Activated CD8-positive, alpha-beta memory T cell treated with anti-CD3 and anti-CD28 coated beads for 4 hours (primary cell): ENCODE measurements around the gene RGL4.
"Not testable (repeated sequence)": the region's sequence is repeated elsewhere in the genome, so short reads cannot be mapped to it uniquely, and the experiment has no call there.

ENCODE experiments used
- DNase-seq, 2 donors: peaks; one replicate each; pipeline ENCODE4 v3.0.0-alpha.2; 2020; ENCODE audit warnings: low read depth in 2 of 2

RGL4 gene

GRCh38 chr22:23690713-23691112 lies at the start of gene RGL4:
TSS of gene RGL4 (plus strand) at chr22:23691013. CDS start at chr22:23692031, 1,018 bp downstream.
- no peak for DNase-seq

GRCh38 chr22:23646526-23646925 lies 44.3 kb upstream of the RGL4 start:
- DNase-seq, result not testable (repeated sequence)

- DNase-seq, result no peak
These were observed 41.7 kb upstream of the RGL4 start for GRCh38 chr22:23649071-23649501.

- DNase-seq, result no peak
These were observed 39.1 kb upstream of the RGL4 start for GRCh38 chr22:23651676-23652075.

- DNase-seq, result no peak
These were observed 38.5 kb upstream of the RGL4 start for GRCh38 chr22:23652286-23652685.

GRCh38 chr22:23652711-23653110 lies 38.1 kb upstream of the RGL4 start:
- DNase-seq, result no peak

GRCh38 chr22:23655891-23656475 lies 34.8 kb upstream of the RGL4 start:
- no peak for DNase-seq

GRCh38 chr22:23657727-23658126 lies 33.1 kb upstream of the RGL4 start:
- no peak for DNase-seq

GRCh38 chr22:23660381-23660780 lies 30.4 kb upstream of the RGL4 start:
- not testable (repeated sequence) for DNase-seq

GRCh38 chr22:23670378-23671295 lies 20.2 kb upstream of the RGL4 start:
- no peak for DNase-seq

- DNase-seq, result not testable (repeated sequence)
These were observed 19.4 kb upstream of the RGL4 start for GRCh38 chr22:23671387-23671786.

GRCh38 chr22:23672307-23673049 lies 18.3 kb upstream of the RGL4 start:
- not testable (repeated sequence) for DNase-seq

- DNase-seq, result no peak
These were observed 17.7 kb upstream of the RGL4 start for GRCh38 chr22:23673050-23673620.

- no peak for DNase-seq
These were observed 16.8 kb upstream of the RGL4 start for GRCh38 chr22:23673826-23674690.

- DNase-seq, result not testable (repeated sequence)
These were observed 15.8 kb upstream of the RGL4 start for GRCh38 chr22:23674886-23675501.

- DNase-seq, result no peak
These were observed 15.1 kb upstream of the RGL4 start for GRCh38 chr22:23675502-23676415.

- not testable (repeated sequence) for DNase-seq
These were observed 13.7 kb upstream of the RGL4 start for GRCh38 chr22:23676841-23677700.

- DNase-seq, result no peak
These were observed 13.2 kb upstream of the RGL4 start for GRCh38 chr22:23677701-23677995.

- DNase-seq, result no peak
These were observed 12.7 kb upstream of the RGL4 start for GRCh38 chr22:23678133-23678532.
